H9 (cell line): Measurements from ENCODE around the gene PHAX. TPM values are rescaled to one million over a fixed set of nuclear protein-coding genes. Genes with fewer than 3 reads are reported as not detected.

Source experiments
- DNase-seq: peaks from one replicate; pipeline ENCODE4 v3.0.0-alpha.2; 2017
- H2AFZ ChIP-seq: one replicate; pipeline ENCODE4 v1.6.1; 2013; ENCODE audit warnings: mild to moderate bottlenecking, low read length, control low read depth, moderate library complexity
- H2AK5ac ChIP-seq: 2 replicates; pipeline ENCODE4 v1.6.1; 2013; ENCODE audit warnings: low read length, control low read depth, mixed read lengths; ENCODE audit not compliant: insufficient read length
- H2BK120ac ChIP-seq: one replicate; pipeline ENCODE4 v1.6.1; 2013; ENCODE audit warnings: low read depth, mild to moderate bottlenecking, low read length, control low read depth, inconsistent platforms; ENCODE audit not compliant: poor library complexity, severe bottlenecking
- H2BK12ac ChIP-seq: 2 replicates; pipeline ENCODE4 v1.6.1; 2013; ENCODE audit warnings: low read length, control low read depth, mixed read lengths, low read depth; ENCODE audit not compliant: insufficient read length
- H2BK15ac ChIP-seq: 2 replicates; pipeline ENCODE4 v1.6.1; 2013; ENCODE audit warnings: low read depth, low read length, control low read depth
- H2BK20ac ChIP-seq: one replicate; pipeline ENCODE4 v1.6.1; 2013; ENCODE audit warnings: low read depth, mild to moderate bottlenecking, low read length, control low read depth, inconsistent platforms; ENCODE audit not compliant: poor library complexity, severe bottlenecking
- H2BK5ac ChIP-seq: 2 replicates; pipeline ENCODE4 v1.6.1; 2013; ENCODE audit warnings: low read length, control low read depth, mixed read lengths; ENCODE audit not compliant: insufficient read length
- H3K14ac ChIP-seq: 2 replicates; pipeline ENCODE4 v1.6.1; 2013; ENCODE audit warnings: low read length, control low read depth; ENCODE audit not compliant: insufficient read depth
- H3K18ac ChIP-seq: 2 replicates; pipeline ENCODE4 v1.6.1; 2013; ENCODE audit warnings: low read depth, mild to moderate bottlenecking, mixed read lengths, low read length, control low read depth; ENCODE audit not compliant: insufficient read length
- H3K23ac ChIP-seq: 2 replicates; pipeline ENCODE4 v1.6.1; 2013; ENCODE audit warnings: low read length, control low read depth, mixed read lengths, low read depth; ENCODE audit not compliant: insufficient read length
- H3K23me2 ChIP-seq: 2 replicates; pipeline ENCODE4 v1.6.1; 2013; ENCODE audit warnings: low read depth, mild to moderate bottlenecking, mixed read lengths, low read length, control low read depth; ENCODE audit not compliant: insufficient read length, poor library complexity, severe bottlenecking
- H3K27ac ChIP-seq: 2 replicates; pipeline ENCODE4 v1.5.1; 2013; ENCODE audit warnings: low read length, control low read depth, mixed read lengths, low read depth; ENCODE audit not compliant: insufficient read length
- H3K27me3 ChIP-seq: 2 replicates; pipeline ENCODE4 v1.6.1; 2013; ENCODE audit warnings: low read length, control low read depth, inconsistent platforms; ENCODE audit not compliant: insufficient read depth
- H3K4ac ChIP-seq: 2 replicates; pipeline ENCODE4 v1.6.1; 2013; ENCODE audit warnings: low read depth, mild to moderate bottlenecking, control low read depth, inconsistent platforms, low read length, moderate library complexity
- H3K4me1 ChIP-seq: 2 replicates; pipeline ENCODE4 v1.6.1; 2013; ENCODE audit warnings: low read length, control low read depth, inconsistent platforms; ENCODE audit not compliant: insufficient read depth
- H3K4me2 ChIP-seq: 2 replicates; pipeline ENCODE4 v1.6.1; 2013; ENCODE audit warnings: low read length, control low read depth, mixed read lengths; ENCODE audit not compliant: insufficient read length, insufficient read depth
- H3K56ac ChIP-seq: 2 replicates; pipeline ENCODE4 v1.6.1; 2013; ENCODE audit warnings: low read depth, mild to moderate bottlenecking, mixed read lengths, low read length, control low read depth; ENCODE audit not compliant: insufficient read length
- H3K79me1 ChIP-seq: 2 replicates; pipeline ENCODE4 v1.6.1; 2013; ENCODE audit warnings: low read depth, mild to moderate bottlenecking, moderate library complexity, low read length, control low read depth, inconsistent platforms; ENCODE audit not compliant: insufficient read depth, poor library complexity, severe bottlenecking
- H3K79me2 ChIP-seq: 2 replicates; pipeline ENCODE4 v1.6.1; 2013; ENCODE audit warnings: low read length, control low read depth, inconsistent platforms; ENCODE audit not compliant: insufficient read depth
- H3K9ac ChIP-seq: 2 replicates; pipeline ENCODE4 v1.6.1; 2013; ENCODE audit warnings: low read length, control low read depth, mixed read lengths; ENCODE audit not compliant: insufficient read length; ENCODE audit errors: extremely low read depth
- H3K9me3 ChIP-seq: one replicate; pipeline ENCODE4 v1.6.1; 2013; ENCODE audit warnings: low read depth, low read length, inconsistent platforms; ENCODE audit not compliant: control insufficient read depth
- H3T11ph ChIP-seq: one replicate; pipeline ENCODE4 v1.6.1; 2013; ENCODE audit warnings: mild to moderate bottlenecking, low read length, control low read depth, inconsistent platforms
- H4K20me1 ChIP-seq: one replicate; pipeline ENCODE4 v1.6.1; 2013; ENCODE audit not compliant: control insufficient read depth, insufficient read length, insufficient read depth
- H4K5ac ChIP-seq: 2 replicates; pipeline ENCODE4 v1.6.1; 2013; ENCODE audit warnings: low read depth, mild to moderate bottlenecking, mixed read lengths, low read length, control low read depth; ENCODE audit not compliant: insufficient read length
- H4K8ac ChIP-seq: replicated peaks from 2 replicates; pipeline ENCODE4 v1.6.1; 2013; ENCODE audit warnings: low read length, control low read depth, mixed read lengths, low read depth; ENCODE audit not compliant: insufficient read length
- H4K91ac ChIP-seq: 2 replicates; pipeline ENCODE4 v1.6.1; 2013; ENCODE audit warnings: low read depth, mild to moderate bottlenecking, moderate library complexity, mixed read lengths, low read length, control low read depth; ENCODE audit not compliant: insufficient read length
- H3K27ac Mint-ChIP-seq, 3 experiments: 2 replicates in 2 of 3; 3 replicates in 1 of 3; pipeline ENCODE4 v1.8.0; 2020 to 2021; ENCODE audit warnings: mixed read lengths in 3 of 3, mild to moderate bottlenecking in 1 of 3, moderate library complexity in 1 of 3
- H3K27me3 Mint-ChIP-seq: 2 replicates; pipeline ENCODE4 v1.8.0; 2021; ENCODE audit warnings: low read depth, mild to moderate bottlenecking, moderate library complexity, mixed read lengths
- H3K36me3 Mint-ChIP-seq, 3 experiments: 2 replicates in 2 of 3; 3 replicates in 1 of 3; pipeline ENCODE4 v1.8.0; 2020 to 2021; ENCODE audit warnings: low read depth in 3 of 3, mixed read lengths in 3 of 3; ENCODE audit not compliant: insufficient read depth in 1 of 3
- H3K4me1 Mint-ChIP-seq, 2 experiments: 2 replicates each; pipeline ENCODE4 v1.8.0; 2020; ENCODE audit warnings: mixed read lengths in 2 of 2
- H3K4me3 Mint-ChIP-seq, 2 experiments: 2 replicates in 1 of 2; 3 replicates in 1 of 2; pipeline ENCODE4 v1.8.0; 2020 to 2021; ENCODE audit warnings: mild to moderate bottlenecking in 2 of 2, mixed read lengths in 2 of 2, moderate library complexity in 1 of 2
- H3K9me3 Mint-ChIP-seq, 2 experiments: 2 replicates in 1 of 2; 3 replicates in 1 of 2; pipeline ENCODE4 v1.8.0; 2020; ENCODE audit warnings: mild to moderate bottlenecking in 2 of 2, mixed read lengths in 2 of 2, moderate library complexity in 1 of 2
- WGBS: extraction: QIAGEN DNeasy Blood & Tissue Kit; methylation state at CpG from one replicate; pipeline ENCODE4 v1.1.7; 2013; ENCODE audit warnings: missing lambda C conversion rate, low lambda C conversion rate, mixed read lengths; ENCODE audit not compliant: insufficient read length; ENCODE audit errors: extremely low coverage; 5-methylcytosine and 5-hydroxymethylcytosine counted together
- total RNA-seq: library from RNA; stranded (reverse); gene quantifications from 2 replicates; pipeline ENCODE4 v1.2.1, GENCODE V29; 2021
- TF ChIP-seq, protein P1 (sequence below): fragments of 200-600 bp; sonication (generic); conservative IDR thresholded peaks from 3 replicates; pipeline ENCODE4 v1.8.0; 2021; ENCODE audit warnings: antibody characterized with exemption, mild to moderate bottlenecking

PHAX gene
- total RNA-seq, 1 experiment from 2014 or later = 65.6 TPM

DNA sequence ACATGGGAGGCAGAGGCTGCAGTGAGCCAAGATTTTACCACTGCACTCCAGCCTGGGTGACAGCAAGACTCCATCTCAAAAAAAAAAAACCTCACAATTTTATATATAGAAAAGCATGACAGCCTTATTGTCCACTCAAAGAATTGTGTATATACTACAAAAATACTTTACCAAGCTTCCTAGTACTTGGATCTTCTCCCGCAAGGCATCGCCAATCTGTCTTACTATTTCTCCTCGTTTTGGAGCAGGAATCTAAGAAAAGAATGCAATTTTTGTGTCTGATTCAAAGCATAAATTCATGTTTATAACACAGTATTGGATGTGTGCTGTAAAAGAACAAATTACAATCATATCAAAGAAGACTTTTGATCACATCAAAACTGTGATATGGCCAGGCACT, 17.0 kb upstream of the PHAX start:
- H3K4me1 Mint-ChIP-seq = no peaks in the 10 kb centered on the region
- H3K23ac ChIP-seq = no peak overlapping the region
- H3K9ac ChIP-seq = no peak overlapping the region
- H3K79me1 ChIP-seq = no peaks in the 10 kb centered on the region
- no peak overlapping the region for H3K14ac ChIP-seq
- H2BK20ac ChIP-seq = no peak overlapping the region
- H3K18ac ChIP-seq = no peak overlapping the region
- H2AK5ac ChIP-seq = no peak overlapping the region
- no peaks in the 10 kb centered on the region for H3K79me2 ChIP-seq
- TF ChIP-seq, protein P1, sequence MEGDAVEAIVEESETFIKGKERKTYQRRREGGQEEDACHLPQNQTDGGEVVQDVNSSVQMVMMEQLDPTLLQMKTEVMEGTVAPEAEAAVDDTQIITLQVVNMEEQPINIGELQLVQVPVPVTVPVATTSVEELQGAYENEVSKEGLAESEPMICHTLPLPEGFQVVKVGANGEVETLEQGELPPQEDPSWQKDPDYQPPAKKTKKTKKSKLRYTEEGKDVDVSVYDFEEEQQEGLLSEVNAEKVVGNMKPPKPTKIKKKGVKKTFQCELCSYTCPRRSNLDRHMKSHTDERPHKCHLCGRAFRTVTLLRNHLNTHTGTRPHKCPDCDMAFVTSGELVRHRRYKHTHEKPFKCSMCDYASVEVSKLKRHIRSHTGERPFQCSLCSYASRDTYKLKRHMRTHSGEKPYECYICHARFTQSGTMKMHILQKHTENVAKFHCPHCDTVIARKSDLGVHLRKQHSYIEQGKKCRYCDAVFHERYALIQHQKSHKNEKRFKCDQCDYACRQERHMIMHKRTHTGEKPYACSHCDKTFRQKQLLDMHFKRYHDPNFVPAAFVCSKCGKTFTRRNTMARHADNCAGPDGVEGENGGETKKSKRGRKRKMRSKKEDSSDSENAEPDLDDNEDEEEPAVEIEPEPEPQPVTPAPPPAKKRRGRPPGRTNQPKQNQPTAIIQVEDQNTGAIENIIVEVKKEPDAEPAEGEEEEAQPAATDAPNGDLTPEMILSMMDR = no peak
- H3K27ac ChIP-seq = no peak overlapping the region
- H4K20me1 ChIP-seq = no peaks in the 10 kb centered on the region
- no peaks in the 10 kb centered on the region; a peak in 1 of 5 replicates for H3K9me3 Mint-ChIP-seq
- no peak overlapping the region for H4K91ac ChIP-seq
- H3K27me3 Mint-ChIP-seq = no peaks in the 10 kb centered on the region
- no peak overlapping the region for H3T11ph ChIP-seq
- H2BK5ac ChIP-seq = no peak overlapping the region
- H2BK120ac ChIP-seq = no peak overlapping the region
- H3K4me3 Mint-ChIP-seq = no peak overlapping the region
- peaks cover 54 to 90% (median 81%) of the 10 kb centered on the region in 3 experiments for H3K36me3 Mint-ChIP-seq
- no peaks in the 10 kb centered on the region for H3K9me3 ChIP-seq
- no peak overlapping the region for H2BK12ac ChIP-seq
- WGBS = no CpG with 5 or more reads among the region's 3 CpGs
- H3K56ac ChIP-seq = no peak overlapping the region
- H3K4ac ChIP-seq = no peak overlapping the region
- no peaks in the 10 kb centered on the region for H3K27me3 ChIP-seq
- no peak for DNase-seq
- H3K23me2 ChIP-seq = no peaks in the 10 kb centered on the region
- no peak overlapping the region for H4K8ac ChIP-seq
- H3K4me2 ChIP-seq = no peak overlapping the region
- no peaks in the 10 kb centered on the region for H3K4me1 ChIP-seq
- H3K27ac Mint-ChIP-seq = no peak overlapping the region
- no peak overlapping the region for H2BK15ac ChIP-seq
- H4K5ac ChIP-seq = no peak overlapping the region
- no peak overlapping the region for H2AFZ ChIP-seq
